Vagina (tissue), 2 donors: ENCODE data around the gene DKK2.

Experiments used
- CTCF ChIP-seq, 3 experiments: fragments of 450-650 bp in 2 of 3; fragments of 200-600 bp in 1 of 3; sonication (generic) in 1 of 3; IDR thresholded peaks; one replicate each; pipeline ENCODE4 v1.5.1; 2017 to 2019; ENCODE audit warnings: antibody characterized with exemption in 3 of 3, mild to moderate bottlenecking in 2 of 3, moderate library complexity in 2 of 3
- POLR2A ChIP-seq, 2 donors: fragments of 450-650 bp; IDR thresholded peaks; one replicate each; pipeline ENCODE4 v1.6.1; 2017; ENCODE audit warnings: antibody characterized with exemption in 2 of 2, mild to moderate bottlenecking in 2 of 2, moderate library complexity in 2 of 2
- POLR2AphosphoS5 ChIP-seq, 2 donors: sonication (generic); formaldehyde crosslinking; IDR thresholded peaks; one replicate each; pipeline ENCODE4 v1.9.0; 2017; ENCODE audit warnings: antibody characterized with exemption in 2 of 2, mild to moderate bottlenecking in 2 of 2, low read depth in 1 of 2; ENCODE audit not compliant: insufficient read depth in 1 of 2

DNA sequence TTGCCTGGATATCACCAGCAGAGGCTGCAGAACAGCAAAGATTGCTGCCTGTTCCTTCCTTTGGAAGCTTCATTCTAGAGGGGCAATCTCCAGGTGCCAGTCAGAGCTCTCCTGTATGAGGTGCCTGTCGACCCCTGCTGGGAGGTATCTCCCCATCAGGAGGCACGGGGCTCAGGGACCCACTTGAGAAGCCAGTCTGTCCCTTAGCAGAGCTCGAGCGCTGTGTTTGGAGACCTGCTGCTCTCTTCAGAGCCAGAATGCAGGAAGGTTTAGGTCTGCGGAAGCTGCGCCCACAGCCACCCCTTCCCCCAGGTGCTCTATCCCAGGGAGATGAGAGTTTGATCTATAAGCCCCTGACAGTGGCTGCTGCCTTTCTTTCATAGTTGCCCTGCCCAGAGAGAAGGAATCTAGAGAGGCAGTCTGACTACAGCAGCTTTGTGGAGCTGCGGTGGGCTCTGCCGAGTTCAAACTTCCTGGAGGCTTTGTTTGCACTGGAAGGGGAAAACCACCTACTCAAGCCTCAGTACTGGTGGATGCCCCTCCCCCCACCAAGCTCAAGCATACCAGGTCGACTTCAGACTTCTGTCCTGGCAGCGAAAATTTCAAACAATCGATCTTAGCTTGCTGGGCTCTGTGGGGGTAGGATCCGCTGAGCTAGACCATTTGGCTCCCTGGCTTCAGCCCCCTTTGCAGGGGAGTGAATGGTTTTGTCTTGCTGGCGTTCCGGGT is 57.9 kb downstream of the DKK2 start:
- no peak for TF ChIP-seq CTCF (IDR thresholded peaks at IDR 0.05)
- TF ChIP-seq POLR2A (IDR thresholded peaks at IDR 0.05) = no peak
- TF ChIP-seq POLR2AphosphoS5 (IDR thresholded peaks at IDR 0.05; ENCODE audit: insufficient read depth in 1 of 2, low read depth in 1 of 2) = no peak
